NCI-H226 (cell line): ENCODE measurements around the gene VSX1.
A peak's percentile ranks its signal among the peaks of the same experiment; 100 is the strongest.

Experiments
- DNase-seq: peaks from one replicate; pipeline ENCODE4 v3.0.0-alpha.2; 2015

Gene VSX1

GRCh38 chr20:25081730-25082497, at the start of gene VSX1:
TSS of gene VSX1 (minus strand) at chr20:25082141. CDS start at chr20:25082096, 45 bp downstream.
- DNase-seq: no peak

- DNase-seq: no peak
Observed at GRCh38 chr20:25129908-25130307, 48.0 kb upstream of the VSX1 start.

GRCh38 chr20:25129428-25129827, 47.5 kb upstream of the VSX1 start:
- DNase-seq: no peak

GRCh38 chr20:25128649-25129048, 46.7 kb upstream of the VSX1 start:
- no peak for DNase-seq

GRCh38 chr20:25127761-25128537, 46.0 kb upstream of the VSX1 start:
- no peak for DNase-seq

- no peak for DNase-seq
Observed at GRCh38 chr20:25126204-25127029, 44.5 kb upstream of the VSX1 start.

GRCh38 chr20:25125636-25126035, 43.7 kb upstream of the VSX1 start:
- no peak for DNase-seq

- DNase-seq: no peak
Observed at GRCh38 chr20:25120920-25121319, 39.0 kb upstream of the VSX1 start.

- no peak for DNase-seq
Observed at GRCh38 chr20:25120457-25120856, 38.5 kb upstream of the VSX1 start.

GRCh38 chr20:25118529-25118928, 36.6 kb upstream of the VSX1 start:
- DNase-seq: no peak

- peak; percentile 39 for DNase-seq
Observed at GRCh38 chr20:25117990-25118389, 36.0 kb upstream of the VSX1 start.

GRCh38 chr20:25116739-25117458, 35.0 kb upstream of the VSX1 start:
- DNase-seq: no peak

- DNase-seq: no peak
Observed at GRCh38 chr20:25103526-25103925, 21.6 kb upstream of the VSX1 start.

- no peak for DNase-seq
Observed at GRCh38 chr20:25100914-25101313, 19.0 kb upstream of the VSX1 start.

GRCh38 chr20:25099601-25100140, 17.7 kb upstream of the VSX1 start:
- DNase-seq: no peak

GRCh38 chr20:25097498-25097897, 15.6 kb upstream of the VSX1 start:
- DNase-seq: no peak

GRCh38 chr20:25090492-25091429, 8.8 kb upstream of the VSX1 start:
- no peak for DNase-seq

GRCh38 chr20:25089662-25090061, 7.7 kb upstream of the VSX1 start:
- no peak for DNase-seq

GRCh38 chr20:25089096-25089495, 7.2 kb upstream of the VSX1 start:
- no peak for DNase-seq

GRCh38 chr20:25088267-25088666, 6.3 kb upstream of the VSX1 start:
- DNase-seq: no peak
